GM23338 (cell line): Measurements from ENCODE around the gene TNIP2. TPM values are rescaled to one million over a fixed set of nuclear protein-coding genes. Genes with fewer than 3 reads are reported as not detected.

Source experiments
- ATAC-seq: fragments of 200-7000 bp; cut with Tn5 transposase; 3 replicates; pipeline ENCODE4 v1.9.1; 2020
- DNase-seq: peaks from one replicate; pipeline ENCODE4 v3.0.0-alpha.2; 2015; ENCODE audit warnings: low spot score
- H2AFZ ChIP-seq: fragments of 200-600 bp; sonication (generic); 2 replicates; pipeline ENCODE4 v1.8.0; 2016; ENCODE audit warnings: antibody characterized with exemption, mild to moderate bottlenecking, moderate library complexity
- H3F3A ChIP-seq: fragments of 200-600 bp; sonication (generic); replicated peaks from 2 replicates; pipeline ENCODE4 v1.8.0; 2017; ENCODE audit warnings: antibody characterized with exemption, mixed run types, low read depth
- H3K27ac ChIP-seq: fragments of 200-600 bp; sonication (generic); 2 replicates; pipeline ENCODE4 v1.6.1; 2016; ENCODE audit warnings: low read depth
- H3K27me3 ChIP-seq: fragments of 200-600 bp; sonication (generic); 2 replicates; pipeline ENCODE4 v1.8.0; 2016; ENCODE audit warnings: mild to moderate bottlenecking, mixed run types, moderate library complexity; ENCODE audit not compliant: insufficient read depth
- H3K36me3 ChIP-seq: fragments of 200-600 bp; sonication (generic); 2 replicates; pipeline ENCODE4 v1.8.0; 2016; ENCODE audit warnings: mild to moderate bottlenecking; ENCODE audit not compliant: insufficient read depth
- H3K4me1 ChIP-seq: fragments of 200-600 bp; sonication (generic); 2 replicates; pipeline ENCODE4 v1.8.0; 2016; ENCODE audit warnings: mild to moderate bottlenecking, moderate library complexity; ENCODE audit not compliant: insufficient read depth
- H3K4me2 ChIP-seq: fragments of 200-600 bp; sonication (generic); 2 replicates; pipeline ENCODE4 v1.7.1; 2017; ENCODE audit warnings: mixed run types
- H3K4me3 ChIP-seq: fragments of 200-600 bp; sonication (generic); 2 replicates; pipeline ENCODE4 v1.6.1; 2016; ENCODE audit warnings: mixed run types
- H3K79me2 ChIP-seq: fragments of 200-600 bp; sonication (generic); replicated peaks from 2 replicates; pipeline ENCODE4 v1.8.0; 2017; ENCODE audit warnings: mild to moderate bottlenecking; ENCODE audit not compliant: insufficient read depth
- H3K9me2 ChIP-seq: fragments of 200-600 bp; sonication (generic); 2 replicates; pipeline ENCODE4 v1.8.0; 2017; ENCODE audit not compliant: insufficient read depth
- H4K20me1 ChIP-seq: fragments of 200-600 bp; sonication (generic); replicated peaks from 2 replicates; pipeline ENCODE4 v1.8.0; 2017; ENCODE audit warnings: mild to moderate bottlenecking; ENCODE audit not compliant: insufficient read depth
- H3K27ac Mint-ChIP-seq: 2 replicates; pipeline ENCODE4 v1.8.0; 2020; ENCODE audit warnings: inconsistent platforms, mild to moderate bottlenecking, moderate library complexity, mixed read lengths
- H3K27me3 Mint-ChIP-seq: 3 replicates; pipeline ENCODE4 v1.8.0; 2022; ENCODE audit warnings: low read depth, mild to moderate bottlenecking, moderate library complexity, mixed read lengths, inconsistent platforms; ENCODE audit not compliant: insufficient read depth, poor library complexity
- H3K36me3 Mint-ChIP-seq: 3 replicates; pipeline ENCODE4 v1.8.0; 2021; ENCODE audit warnings: low read depth, mild to moderate bottlenecking, inconsistent platforms, moderate library complexity, mixed read lengths
- H3K4me1 Mint-ChIP-seq: 3 replicates; pipeline ENCODE4 v1.8.0; 2020; ENCODE audit warnings: mild to moderate bottlenecking, inconsistent platforms, mixed read lengths
- H3K4me3 Mint-ChIP-seq: 3 replicates; pipeline ENCODE4 v1.8.0; 2021; ENCODE audit warnings: moderate library complexity, mild to moderate bottlenecking, inconsistent platforms, mixed read lengths
- H3K9me3 Mint-ChIP-seq: 3 replicates; pipeline ENCODE4 v1.8.0; 2020; ENCODE audit warnings: moderate library complexity, mild to moderate bottlenecking, inconsistent platforms, mixed read lengths
- CREB1 ChIP-seq: fragments of 250-450 bp; sonication (Bioruptor Pico); IDR thresholded peaks from 2 replicates; pipeline ENCODE4 v1.5.0; 2020; ENCODE audit warnings: low read depth, mild to moderate bottlenecking, moderate library complexity
- CTCF ChIP-seq, 2 experiments: fragments of 200-600 bp in 1 of 2; sonication (generic) in 1 of 2; conservative IDR thresholded peaks; 2 replicates each; pipeline versions ENCODE4 v1.5.1 to v1.6.1; 2016 to 2017; ENCODE audit warnings: antibody characterized with exemption in 2 of 2, low read depth in 2 of 2, mild to moderate bottlenecking in 2 of 2, moderate library complexity in 1 of 2
- EZH2 ChIP-seq: fragments of 200-600 bp; sonication (generic); IDR thresholded peaks from one replicate; pipeline ENCODE4 v1.8.0; 2017; ENCODE audit warnings: antibody characterized with exemption, mild to moderate bottlenecking, low read depth; ENCODE audit not compliant: unreplicated experiment
- EZH2phosphoT487 ChIP-seq: fragments of 200-600 bp; sonication (generic); IDR thresholded peaks from one replicate; pipeline ENCODE4 v1.8.1; 2018; ENCODE audit warnings: antibody characterized with exemption; ENCODE audit not compliant: unreplicated experiment
- JUNB ChIP-seq: IDR thresholded peaks from one replicate; pipeline ENCODE4 v1.6.1; 2016; ENCODE audit warnings: antibody characterized with exemption; ENCODE audit not compliant: unreplicated experiment
- NANOG ChIP-seq: IDR thresholded peaks from 2 replicates; pipeline ENCODE4 v1.6.1; 2016; ENCODE audit warnings: antibody characterized with exemption, borderline replicate concordance
- POLR2AphosphoS5 ChIP-seq: IDR thresholded peaks from 2 replicates; pipeline ENCODE4 v1.6.1; 2016; ENCODE audit warnings: antibody characterized with exemption, low read depth
- STAT1 ChIP-seq: IDR thresholded peaks from one replicate; pipeline ENCODE4 v1.6.1; 2016; ENCODE audit warnings: antibody characterized with exemption; ENCODE audit not compliant: unreplicated experiment
- ZNF114 ChIP-seq: fragments of 250-450 bp; sonication (Bioruptor Pico); IDR thresholded peaks from 2 replicates; pipeline ENCODE4 v1.5.0; 2020; ENCODE audit warnings: mild to moderate bottlenecking, moderate library complexity
- ZNF331 ChIP-seq: fragments of 250-450 bp; sonication (Bioruptor Pico); IDR thresholded peaks from 2 replicates; pipeline ENCODE4 v1.5.0; 2020; ENCODE audit warnings: low read depth, mild to moderate bottlenecking, moderate library complexity
- ZNF462 ChIP-seq: fragments of 250-450 bp; sonication (Bioruptor Pico); IDR thresholded peaks from 2 replicates; pipeline ENCODE4 v1.5.0; 2020; ENCODE audit warnings: mild to moderate bottlenecking, moderate library complexity
- polyA plus RNA-seq: library from polyadenylated mRNA; unstranded; fragments of >200 nt; fragmentation: Nextera tagmentation; extraction: Ambion mirVana; gene quantifications from 2 replicates; pipeline ENCODE4 v1.2.1, GENCODE V29; 2016
- total RNA-seq: library from RNA; depleted of rRNA; stranded (reverse); fragments of >200 nt; shearing (Covaris generic); gene quantifications from 2 replicates; pipeline ENCODE4 v1.2.3, GENCODE V29; 2014
- TF ChIP-seq, protein P1 (sequence below): IDR thresholded peaks from one replicate; pipeline ENCODE4 v1.6.1; 2018; ENCODE audit warnings: antibody characterized with exemption; ENCODE audit not compliant: unreplicated experiment
- TF ChIP-seq, protein P2 (sequence below): IDR thresholded peaks from 2 replicates; pipeline ENCODE4 v1.6.1; 2016; ENCODE audit warnings: antibody characterized with exemption

Gene TNIP2
- total and polyA plus RNA-seq, 2 experiments from 2014 or later = 34.8 to 61.4 TPM

DNA sequence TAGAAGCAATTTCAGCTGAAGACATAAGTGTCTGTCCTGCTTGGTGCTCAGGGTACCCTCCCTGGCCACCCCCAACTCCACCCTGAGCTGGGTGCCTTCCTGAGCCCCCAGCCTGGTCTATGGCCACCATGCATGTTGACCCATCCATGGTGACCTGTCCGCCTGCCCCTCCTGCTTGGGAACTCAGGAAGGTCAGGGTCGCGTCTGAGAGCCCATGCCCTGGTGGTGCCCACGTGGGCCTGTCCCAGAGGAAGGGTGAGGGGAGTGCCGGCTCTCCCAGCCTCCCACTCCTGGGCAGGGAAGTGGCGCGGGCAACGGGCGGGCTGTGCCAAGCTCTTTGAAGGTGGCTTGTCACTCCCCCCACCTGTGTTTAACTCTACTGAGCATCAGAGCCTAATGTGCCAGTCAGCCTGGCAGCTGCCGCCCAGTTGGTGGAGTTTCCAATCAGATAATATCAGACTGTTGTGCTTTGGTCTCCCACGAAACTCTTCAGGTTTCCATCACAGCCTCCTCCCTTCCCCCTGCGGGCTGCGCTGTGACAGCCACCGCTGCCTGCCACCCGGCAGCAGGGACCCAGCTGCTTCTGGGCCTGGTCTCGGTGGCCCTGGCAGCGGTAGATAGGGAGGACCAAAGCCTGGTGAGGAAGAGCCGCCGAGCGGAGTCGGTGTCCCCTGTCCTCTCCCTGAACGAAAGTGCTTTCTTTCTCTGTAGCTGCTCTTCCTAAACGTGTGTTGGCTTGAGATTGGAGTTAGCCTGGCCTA lies 41.6 kb upstream of the TNIP2 start:
- Mint-ChIP-seq H3K4me3 (no peak overlapping the region), H3K27ac (no peak overlapping the region), H3K4me1 (peaks cover 32% of the 10 kb centered on the region), H3K36me3 (no peaks in the 10 kb centered on the region), H3K9me3 (no peaks in the 10 kb centered on the region), H3K27me3 (peaks cover 18% of the 10 kb centered on the region)
- Histone ChIP-seq H4K20me1 (no peaks in the 10 kb centered on the region), H3K27ac (0 out of 2 replicates have a peak overlapping the region, but pooled peaks have one; percentile 32), H3K79me2 (no peaks in the 10 kb centered on the region), H3K4me2 (no peak overlapping the region), H3F3A (peaks cover 6% of the 10 kb centered on the region), H3K9me2 (no peaks in the 10 kb centered on the region), H3K4me3 (no peak overlapping the region), H3K4me1 (peaks cover 16% of the 10 kb centered on the region; the same call in 1 of the 2 replicates), H2AFZ (no peak overlapping the region), H3K27me3 (peaks cover 10% of the 10 kb centered on the region), H3K36me3 (no peaks in the 10 kb centered on the region)
- TF ChIP-seq CREB1 = no peak
- no peak for TF ChIP-seq JUNB
- TF ChIP-seq EZH2phosphoT487 = no peak
- no peak for TF ChIP-seq ZNF114
- no peak for TF ChIP-seq CTCF (conservative IDR thresholded peaks at IDR 0.05; ENCODE audit: low read depth in 2 of 2)
- TF ChIP-seq, protein P1, sequence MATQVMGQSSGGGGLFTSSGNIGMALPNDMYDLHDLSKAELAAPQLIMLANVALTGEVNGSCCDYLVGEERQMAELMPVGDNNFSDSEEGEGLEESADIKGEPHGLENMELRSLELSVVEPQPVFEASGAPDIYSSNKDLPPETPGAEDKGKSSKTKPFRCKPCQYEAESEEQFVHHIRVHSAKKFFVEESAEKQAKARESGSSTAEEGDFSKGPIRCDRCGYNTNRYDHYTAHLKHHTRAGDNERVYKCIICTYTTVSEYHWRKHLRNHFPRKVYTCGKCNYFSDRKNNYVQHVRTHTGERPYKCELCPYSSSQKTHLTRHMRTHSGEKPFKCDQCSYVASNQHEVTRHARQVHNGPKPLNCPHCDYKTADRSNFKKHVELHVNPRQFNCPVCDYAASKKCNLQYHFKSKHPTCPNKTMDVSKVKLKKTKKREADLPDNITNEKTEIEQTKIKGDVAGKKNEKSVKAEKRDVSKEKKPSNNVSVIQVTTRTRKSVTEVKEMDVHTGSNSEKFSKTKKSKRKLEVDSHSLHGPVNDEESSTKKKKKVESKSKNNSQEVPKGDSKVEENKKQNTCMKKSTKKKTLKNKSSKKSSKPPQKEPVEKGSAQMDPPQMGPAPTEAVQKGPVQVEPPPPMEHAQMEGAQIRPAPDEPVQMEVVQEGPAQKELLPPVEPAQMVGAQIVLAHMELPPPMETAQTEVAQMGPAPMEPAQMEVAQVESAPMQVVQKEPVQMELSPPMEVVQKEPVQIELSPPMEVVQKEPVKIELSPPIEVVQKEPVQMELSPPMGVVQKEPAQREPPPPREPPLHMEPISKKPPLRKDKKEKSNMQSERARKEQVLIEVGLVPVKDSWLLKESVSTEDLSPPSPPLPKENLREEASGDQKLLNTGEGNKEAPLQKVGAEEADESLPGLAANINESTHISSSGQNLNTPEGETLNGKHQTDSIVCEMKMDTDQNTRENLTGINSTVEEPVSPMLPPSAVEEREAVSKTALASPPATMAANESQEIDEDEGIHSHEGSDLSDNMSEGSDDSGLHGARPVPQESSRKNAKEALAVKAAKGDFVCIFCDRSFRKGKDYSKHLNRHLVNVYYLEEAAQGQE = no peak
- TF ChIP-seq ZNF462 (CRISPR knock-in tag) = no peak
- no peak for TF ChIP-seq EZH2
- TF ChIP-seq NANOG = no peak
- no peak for TF ChIP-seq ZNF331 (CRISPR knock-in tag)
- no peak for TF ChIP-seq STAT1
- no peak for TF ChIP-seq POLR2AphosphoS5
- TF ChIP-seq, protein P2, sequence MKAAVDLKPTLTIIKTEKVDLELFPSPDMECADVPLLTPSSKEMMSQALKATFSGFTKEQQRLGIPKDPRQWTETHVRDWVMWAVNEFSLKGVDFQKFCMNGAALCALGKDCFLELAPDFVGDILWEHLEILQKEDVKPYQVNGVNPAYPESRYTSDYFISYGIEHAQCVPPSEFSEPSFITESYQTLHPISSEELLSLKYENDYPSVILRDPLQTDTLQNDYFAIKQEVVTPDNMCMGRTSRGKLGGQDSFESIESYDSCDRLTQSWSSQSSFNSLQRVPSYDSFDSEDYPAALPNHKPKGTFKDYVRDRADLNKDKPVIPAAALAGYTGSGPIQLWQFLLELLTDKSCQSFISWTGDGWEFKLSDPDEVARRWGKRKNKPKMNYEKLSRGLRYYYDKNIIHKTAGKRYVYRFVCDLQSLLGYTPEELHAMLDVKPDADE = no peak
- no peak for DNase-seq
- no peak for ATAC-seq
